ENCODE data around the gene ZNF165.

Gene ZNF165

GRCh38 chr6:28137505-28137981, 57.2 kb downstream of the ZNF165 start:
- peak overlapping the region; percentile 96 to 98 for H3K9ac ChIP-seq (ENCODE audit: low read length in 2 of 2)
- peaks cover 0 to 5% of the 10 kb centered on the region in 2 donors for H3K36me3 ChIP-seq (ENCODE audit: control insufficient read depth in 2 of 2, insufficient read depth in 2 of 2, low read length in 2 of 2)
- H3K4me1 ChIP-seq (ENCODE audit: control insufficient read depth, insufficient read depth, low read length), result peaks cover 9% of the 10 kb centered on the region
- H3K27me3 ChIP-seq (ENCODE audit: control insufficient read depth in 1 of 2, insufficient read depth in 2 of 2, low read length in 2 of 2), result no peaks in the 10 kb centered on the region
- no peaks in the 10 kb centered on the region for H3K9me3 ChIP-seq (ENCODE audit: control insufficient read depth in 2 of 2, low read length in 2 of 2)
- peak overlapping the region; percentile 94 for H3K27ac ChIP-seq (ENCODE audit: low read length)
- peak overlapping the region; percentile 85 to 89 for H3K4me3 ChIP-seq (ENCODE audit: low read length in 2 of 2)
